Endothelial cell of umbilical vein (primary cell): ENCODE results near the gene PNMA1. TPM values are rescaled to one million over a fixed set of nuclear protein-coding genes. Genes with fewer than 3 reads are reported as not detected.

Experiments used
- BruUV-seq: library from RNA; stranded (reverse); fragments of 400-500 nt; replicated peaks from 2 replicates; lab custom pipeline; 2021; lab: Mats Ljungman, UMichigan
- CTCF ChIA-PET: fragments of 300-600, 350-600 bp; sonication (Branson Sonifier 250); formaldehyde crosslinking; loops from one replicate; lab custom pipeline; 2021; ENCODE audit warnings: antibody characterized with exemption, inconsistent platforms; lab: Charles Lee
- POLR2A ChIA-PET: fragments of 300-600, 350-600 bp; sonication (Branson Sonifier 250); formaldehyde crosslinking; loops from one replicate; lab custom pipeline; 2021; ENCODE audit warnings: antibody characterized with exemption, inconsistent platforms; lab: Charles Lee
- DNase-seq: peaks from one replicate; pipeline ENCODE4 v3.0.0-alpha.2; 2011; ENCODE audit warnings: low read depth, low spot score
- FAIRE-seq: peaks from 2 replicates; lab custom pipeline; 2011; peaks lifted over from hg19 to GRCh38; lab: Jason Lieb, UNC
- H2AFZ ChIP-seq: 2 replicates; pipeline ENCODE4 v1.6.0; 2012; ENCODE audit warnings: low read depth, low read length, control low read depth, inconsistent platforms
- H3K27ac ChIP-seq: 2 replicates; pipeline ENCODE4 v1.5.1; 2011; ENCODE audit warnings: low read depth, mild to moderate bottlenecking, control low read depth, low read length, moderate library complexity; ENCODE audit not compliant: insufficient read depth
- H3K27me3 ChIP-seq, 2 experiments: 2 replicates each; pipeline versions ENCODE4 v1.6.0 to v1.6.1; 2011; ENCODE audit warnings: low read length in 2 of 2, mixed read lengths in 1 of 2; ENCODE audit not compliant: control insufficient read depth in 2 of 2, insufficient read depth in 2 of 2
- H3K36me3 ChIP-seq, 2 experiments: 2 replicates in 1 of 2; 3 replicates in 1 of 2; pipeline ENCODE4 v1.5.1; 2011; ENCODE audit warnings: low read length in 2 of 2, mild to moderate bottlenecking in 1 of 2, moderate library complexity in 1 of 2; ENCODE audit not compliant: control insufficient read depth in 2 of 2, insufficient read depth in 2 of 2; ENCODE audit errors: extremely low read depth in 1 of 2
- H3K4me1 ChIP-seq: 3 replicates; pipeline ENCODE4 v1.5.1; 2011; ENCODE audit warnings: mild to moderate bottlenecking, low read length; ENCODE audit not compliant: control insufficient read depth, insufficient read depth; ENCODE audit errors: extremely low read depth
- H3K4me2 ChIP-seq: 2 replicates; pipeline ENCODE4 v1.6.1; 2011; ENCODE audit warnings: low read length, control low read depth, mixed read lengths; ENCODE audit not compliant: insufficient read depth
- H3K4me3 ChIP-seq, 3 experiments: fragments of 200-600 bp in 1 of 3; sonication (generic), shearing (Covaris generic) in 1 of 3; replicated peaks in 1 of 3; 2 replicates each; pipeline ENCODE4 v1.5.1; 2011 to 2016; ENCODE audit warnings: control low read depth in 3 of 3, low read length in 3 of 3, mild to moderate bottlenecking in 2 of 3, inconsistent platforms in 1 of 3, low read depth in 1 of 3, moderate library complexity in 1 of 3; ENCODE audit not compliant: insufficient read depth in 1 of 3
- H3K79me2 ChIP-seq: 2 replicates; pipeline ENCODE4 v1.6.0; 2012; ENCODE audit warnings: low read length, inconsistent platforms; ENCODE audit not compliant: control insufficient read depth, insufficient read depth
- H3K9ac ChIP-seq: replicated peaks from 2 replicates; pipeline ENCODE3; 2011; ENCODE audit warnings: low read length, control low read depth; ENCODE audit not compliant: insufficient read depth; ENCODE audit errors: extremely low read depth
- H3K9me1 ChIP-seq: replicated peaks from 3 replicates; pipeline ENCODE4 v1.6.0; 2011; ENCODE audit warnings: mild to moderate bottlenecking, low read length; ENCODE audit not compliant: control insufficient read depth, insufficient read depth; ENCODE audit errors: extremely low read depth
- H3K9me3 ChIP-seq: replicated peaks from 2 replicates; pipeline ENCODE4 v1.5.1; 2012; ENCODE audit warnings: low read length, inconsistent platforms; ENCODE audit not compliant: control insufficient read depth, insufficient read depth
- H4K20me1 ChIP-seq: replicated peaks from 2 replicates; pipeline ENCODE3; 2011; ENCODE audit warnings: mild to moderate bottlenecking, low read length; ENCODE audit not compliant: control insufficient read depth, insufficient read depth; ENCODE audit errors: extremely low read depth
- EZH2 ChIP-seq: IDR thresholded peaks from 2 replicates; pipeline ENCODE4 v1.6.1; 2012; ENCODE audit warnings: borderline replicate concordance, low read depth, mild to moderate bottlenecking, moderate library complexity, low read length, inconsistent platforms; ENCODE audit not compliant: severe bottlenecking
- FOS ChIP-seq: IDR thresholded peaks from 2 replicates; pipeline ENCODE4 v1.6.1; 2011; ENCODE audit warnings: mild to moderate bottlenecking, low read length, moderate library complexity, borderline replicate concordance; ENCODE audit not compliant: insufficient read depth
- GATA2 ChIP-seq: IDR thresholded peaks from 2 replicates; pipeline ENCODE4 v1.7.0; 2011; ENCODE audit warnings: low read depth, mild to moderate bottlenecking, moderate library complexity, mixed read lengths, low read length; ENCODE audit not compliant: insufficient read length, insufficient read depth
- JUN ChIP-seq: IDR thresholded peaks from 2 replicates; pipeline ENCODE4 v1.6.1; 2011; ENCODE audit warnings: borderline replicate concordance, low read depth; ENCODE audit not compliant: insufficient read length, insufficient read depth
- MYC ChIP-seq: IDR thresholded peaks from one replicate; pipeline ENCODE4 v1.6.1; 2011; ENCODE audit warnings: mild to moderate bottlenecking, low read depth, low read length
- POLR2A ChIP-seq: IDR thresholded peaks from 2 replicates; pipeline ENCODE4 v1.6.1; 2012; ENCODE audit warnings: low read depth, mild to moderate bottlenecking, control low read depth, low read length
- POLR2AphosphoS5 ChIP-seq: IDR thresholded peaks from 2 replicates; pipeline ENCODE4 v1.6.1; 2012; ENCODE audit warnings: low read depth, mild to moderate bottlenecking, control low read depth, low read length, moderate library complexity; ENCODE audit not compliant: insufficient read depth
- dilution Hi-C: fragments of 300-500 bp; cut with MboI; formaldehyde crosslinking; loops from one replicate; pipeline ENCODE4 v1.15.0; 2019; ENCODE audit warnings: low sequenced_read_pairs; ENCODE audit not compliant: extremely low pct_ligation_motif_present
- intact Hi-C: fragments of 100-400 bp; cut with micrococcal nuclease; formaldehyde crosslinking; loops from one replicate; pipeline ENCODE4 v1.10.0; 2022
- polyA plus RNA-seq, 4 experiments: library from polyadenylated mRNA; depleted of rRNA in 3 of 4; stranded (reverse) in 3 of 4; unstranded in 1 of 4; fragments of >200 nt; gene quantifications; 2 replicates each; pipeline versions ENCODE4 v1.2.1 to v1.2.3, GENCODE V29; 2011 to 2012; ENCODE audit warnings: missing spikeins in 1 of 4
- total RNA-seq: library from RNA; stranded (reverse); gene quantifications from 2 replicates; pipeline ENCODE4 v1.2.3, GENCODE V29; 2021
- TF ChIP-seq, protein P1 (sequence below): IDR thresholded peaks from 2 replicates; pipeline ENCODE4 v1.6.1; 2011; ENCODE audit not compliant: insufficient read depth, insufficient read length
- TF ChIP-seq, protein P2 (sequence below), 2 donors: IDR thresholded peaks; 1 replicate in 1 of 2; 2 replicates in 1 of 2; pipeline ENCODE4 v1.5.1; 2011; ENCODE audit warnings: low read length in 2 of 2, mild to moderate bottlenecking in 2 of 2, moderate library complexity in 2 of 2, control low read depth in 1 of 2, inconsistent platforms in 1 of 2, low read depth in 1 of 2; ENCODE audit not compliant: insufficient read depth in 1 of 2; ENCODE audit errors: extremely low read depth in 1 of 2

Gene PNMA1
- total and polyA plus RNA-seq, 2 donors (not counting 3 experiments of a cell fraction or from before 2014, with no cell fraction given), result 29.8 to 82.6 TPM

DNA sequence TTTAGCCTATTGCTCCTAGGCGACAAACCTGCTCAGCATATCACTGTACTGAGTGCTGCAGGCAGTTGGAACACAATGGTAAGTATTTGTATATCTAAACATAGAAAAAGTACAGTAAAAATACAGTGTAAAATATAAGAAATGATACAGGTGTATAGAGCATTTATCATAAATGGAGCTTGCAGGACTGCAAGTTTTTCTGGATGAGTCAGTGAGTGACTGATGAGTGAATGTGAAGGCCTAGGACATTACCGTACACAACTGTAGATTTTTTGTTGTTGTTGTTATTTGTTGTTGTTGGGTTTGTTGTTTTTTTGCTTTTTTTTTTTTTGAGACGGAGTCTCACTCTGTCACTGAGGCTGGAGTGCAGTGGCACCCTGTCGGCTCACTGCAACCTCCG is 33.4 kb downstream of the PNMA1 start:
- Histone ChIP-seq H3K4me3 (no peak overlapping the region), H4K20me1 (no peaks in the 10 kb centered on the region), H3K79me2 (no peaks in the 10 kb centered on the region), H3K9me1 (no peaks in the 10 kb centered on the region), H2AFZ (no peak overlapping the region), H3K36me3 (no peaks in the 10 kb centered on the region), H3K9me3 (no peaks in the 10 kb centered on the region), H3K9ac (no peak overlapping the region), H3K27ac (no peak overlapping the region), H3K27me3 (no peaks in the 10 kb centered on the region), H3K4me1 (no peaks in the 10 kb centered on the region), H3K4me2 (no peak overlapping the region)
- no peak for FAIRE-seq
- no peak for DNase-seq
- BruUV-seq, result no TSS peak
- ChIA-PET POLR2A (no interaction called here), CTCF (interaction anchor here (1.3 kb wide), 1 partner anchor 12 kb away, joined by 4 read pairs; no protein-coding TSS in a partner anchor)
- dilution Hi-C loops (no loop called here), intact Hi-C loops (no loop called here)
- TF ChIP-seq EZH2, result no peak
- TF ChIP-seq, protein P1, sequence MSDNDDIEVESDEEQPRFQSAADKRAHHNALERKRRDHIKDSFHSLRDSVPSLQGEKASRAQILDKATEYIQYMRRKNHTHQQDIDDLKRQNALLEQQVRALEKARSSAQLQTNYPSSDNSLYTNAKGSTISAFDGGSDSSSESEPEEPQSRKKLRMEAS, result no peak
- no peak for TF ChIP-seq FOS
- no peak for TF ChIP-seq POLR2A
- TF ChIP-seq MYC, result no peak
- TF ChIP-seq POLR2AphosphoS5, result no peak
- no peak for TF ChIP-seq GATA2
- no peak for TF ChIP-seq JUN
- TF ChIP-seq, protein P2, sequence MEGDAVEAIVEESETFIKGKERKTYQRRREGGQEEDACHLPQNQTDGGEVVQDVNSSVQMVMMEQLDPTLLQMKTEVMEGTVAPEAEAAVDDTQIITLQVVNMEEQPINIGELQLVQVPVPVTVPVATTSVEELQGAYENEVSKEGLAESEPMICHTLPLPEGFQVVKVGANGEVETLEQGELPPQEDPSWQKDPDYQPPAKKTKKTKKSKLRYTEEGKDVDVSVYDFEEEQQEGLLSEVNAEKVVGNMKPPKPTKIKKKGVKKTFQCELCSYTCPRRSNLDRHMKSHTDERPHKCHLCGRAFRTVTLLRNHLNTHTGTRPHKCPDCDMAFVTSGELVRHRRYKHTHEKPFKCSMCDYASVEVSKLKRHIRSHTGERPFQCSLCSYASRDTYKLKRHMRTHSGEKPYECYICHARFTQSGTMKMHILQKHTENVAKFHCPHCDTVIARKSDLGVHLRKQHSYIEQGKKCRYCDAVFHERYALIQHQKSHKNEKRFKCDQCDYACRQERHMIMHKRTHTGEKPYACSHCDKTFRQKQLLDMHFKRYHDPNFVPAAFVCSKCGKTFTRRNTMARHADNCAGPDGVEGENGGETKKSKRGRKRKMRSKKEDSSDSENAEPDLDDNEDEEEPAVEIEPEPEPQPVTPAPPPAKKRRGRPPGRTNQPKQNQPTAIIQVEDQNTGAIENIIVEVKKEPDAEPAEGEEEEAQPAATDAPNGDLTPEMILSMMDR (IDR thresholded peaks at IDR 0.05; ENCODE audit: extremely low read depth in 1 of 2, insufficient read depth in 1 of 2, low read depth in 1 of 2, low read length in 2 of 2), result no peak
